ENCODE results near the gene COL26A1.

GRCh38 chr7:101397243-101397642 is 34.6 kb downstream of the COL26A1 start:
- TF ChIP-seq CTCF (IDR thresholded peaks at IDR 0.05), result no peak
- TF ChIP-seq ZFX (IDR thresholded peaks at IDR 0.05; ENCODE audit: borderline replicate concordance), result no peak
